SK-N-MC (cell line): Measurements from ENCODE around the gene SERPINB7.

Experiments
- EZH2 ChIP-seq: fragments of 200-600 bp; sonication (generic); IDR thresholded peaks from one replicate; pipeline ENCODE4 v1.6.1; 2017; ENCODE audit warnings: antibody characterized with exemption
- FOXP2 ChIP-seq: optimal IDR thresholded peaks from 2 replicates; pipeline ENCODE3; 2011; ENCODE audit warnings: mild to moderate bottlenecking, moderate library complexity; ENCODE audit not compliant: insufficient read depth; ENCODE audit errors: extremely low read length, control extremely low read depth
- POLR2AphosphoS5 ChIP-seq: IDR thresholded peaks from 2 replicates; pipeline ENCODE4 v1.6.1; 2012; ENCODE audit warnings: mild to moderate bottlenecking, low read depth, low read length, borderline replicate concordance

GRCh38 chr18:63828120-63828519 lies 52.9 kb downstream of the SERPINB7 start:
- TF ChIP-seq POLR2AphosphoS5 (no peak), EZH2 (no peak), FOXP2 (no peak)
